T-helper 17 cell (primary cell): ENCODE data around the gene STK32C. TPM values are rescaled to one million over a fixed set of nuclear protein-coding genes. Genes with fewer than 3 reads are reported as not detected.

Source experiments
- ATAC-seq: fragments of 150-1000 bp; cut with Tn5 transposase; 2 replicates; pipeline ENCODE4 v1.10.0; 2021; ENCODE audit warnings: mild to moderate bottlenecking, moderate library complexity
- DNase-seq, 3 donors: peaks; one replicate each; pipeline versions ENCODE4 v3.0.0 to v3.0.0-alpha.2; 2020 to 2021
- H3K9me3 ChIP-seq: one replicate; pipeline ENCODE4 v1.7.0; 2013; ENCODE audit warnings: low read length, mild to moderate bottlenecking; ENCODE audit not compliant: control insufficient read depth, poor library complexity, severe bottlenecking
- H3K27ac Mint-ChIP-seq: one replicate; pipeline ENCODE4 v1.8.0; 2022; ENCODE audit warnings: mild to moderate bottlenecking, moderate library complexity, mixed read lengths
- H3K27me3 Mint-ChIP-seq: one replicate; pipeline ENCODE4 v1.8.0; 2022; ENCODE audit warnings: mixed read lengths
- H3K36me3 Mint-ChIP-seq: one replicate; pipeline ENCODE4 v1.8.0; 2022; ENCODE audit warnings: low read depth, mixed read lengths
- H3K4me1 Mint-ChIP-seq: one replicate; pipeline ENCODE4 v1.8.0; 2022; ENCODE audit warnings: mild to moderate bottlenecking, mixed read lengths
- H3K4me3 Mint-ChIP-seq: one replicate; pipeline ENCODE4 v1.8.0; 2022; ENCODE audit warnings: mild to moderate bottlenecking, moderate library complexity, mixed read lengths
- total RNA-seq, 4 donors: library from RNA in 2 of 4; stranded (reverse) in 2 of 4; gene quantifications; one replicate each; pipeline ENCODE4 v1.2.3 and lab custom pipeline; 2022 to 2026

Gene STK32C
- total RNA-seq, 2 donors from 2014 or later = 7.1 to 8.4 TPM

GRCh38 chr10:132240581-132240980, 67.2 kb downstream of the STK32C start:
- Mint-ChIP-seq H3K27me3 (no peaks in the 10 kb centered on the region), H3K4me3 (no peak overlapping the region), H3K36me3 (no peaks in the 10 kb centered on the region), H3K4me1 (no peaks in the 10 kb centered on the region), H3K27ac (no peak overlapping the region)
- no peaks in the 10 kb centered on the region for H3K9me3 ChIP-seq
- DNase-seq = no peak
- ATAC-seq = no peak

- no peaks in the 10 kb centered on the region for H3K4me1 Mint-ChIP-seq
- no peak overlapping the region for H3K4me3 Mint-ChIP-seq
- H3K27me3 Mint-ChIP-seq = no peaks in the 10 kb centered on the region
- DNase-seq (no peak), ATAC-seq (no peak)
- no peaks in the 10 kb centered on the region for H3K36me3 Mint-ChIP-seq
- H3K9me3 ChIP-seq = no peaks in the 10 kb centered on the region
- no peak overlapping the region for H3K27ac Mint-ChIP-seq
Measured at GRCh38 chr10:132240156-132240555, 67.6 kb downstream of the STK32C start.

GRCh38 chr10:132239126-132240031, 68.4 kb downstream of the STK32C start:
- no peak for DNase-seq
- Mint-ChIP-seq H3K4me1 (no peaks in the 10 kb centered on the region), H3K36me3 (no peaks in the 10 kb centered on the region), H3K27ac (no peak overlapping the region), H3K4me3 (no peak overlapping the region), H3K27me3 (no peaks in the 10 kb centered on the region)
- no peak for ATAC-seq
- no peaks in the 10 kb centered on the region for H3K9me3 ChIP-seq

GRCh38 chr10:132238371-132239125, 69.2 kb downstream of the STK32C start:
- DNase-seq (no peak), ATAC-seq (no peak)
- H3K27me3 Mint-ChIP-seq = no peaks in the 10 kb centered on the region
- H3K4me3 Mint-ChIP-seq = no peak overlapping the region
- no peaks in the 10 kb centered on the region for H3K9me3 ChIP-seq
- H3K4me1 Mint-ChIP-seq = no peaks in the 10 kb centered on the region
- H3K36me3 Mint-ChIP-seq = no peaks in the 10 kb centered on the region
- no peak overlapping the region for H3K27ac Mint-ChIP-seq

GRCh38 chr10:132237871-132238270, 69.9 kb downstream of the STK32C start:
- Mint-ChIP-seq H3K27me3 (no peaks in the 10 kb centered on the region), H3K27ac (no peak overlapping the region), H3K4me3 (no peak overlapping the region), H3K4me1 (peaks cover 4% of the 10 kb centered on the region), H3K36me3 (no peaks in the 10 kb centered on the region)
- DNase-seq (no peak), ATAC-seq (no peak)
- no peaks in the 10 kb centered on the region for H3K9me3 ChIP-seq

- Mint-ChIP-seq H3K4me1 (peaks cover 9% of the 10 kb centered on the region), H3K27me3 (no peaks in the 10 kb centered on the region), H3K27ac (no peak overlapping the region), H3K36me3 (no peaks in the 10 kb centered on the region), H3K4me3 (no peak overlapping the region)
- ATAC-seq (no peak), DNase-seq (no peak)
- no peaks in the 10 kb centered on the region for H3K9me3 ChIP-seq
Measured at GRCh38 chr10:132237396-132237795, 70.4 kb downstream of the STK32C start.

- ATAC-seq (no peak), DNase-seq (no peak)
- H3K4me3 Mint-ChIP-seq = no peak overlapping the region
- no peaks in the 10 kb centered on the region for H3K9me3 ChIP-seq
- no peaks in the 10 kb centered on the region for H3K36me3 Mint-ChIP-seq
- peaks cover 13% of the 10 kb centered on the region for H3K4me1 Mint-ChIP-seq
- no peaks in the 10 kb centered on the region for H3K27me3 Mint-ChIP-seq
- H3K27ac Mint-ChIP-seq = no peak overlapping the region
Measured at GRCh38 chr10:132236881-132237280, 70.9 kb downstream of the STK32C start.

- ATAC-seq (no peak), DNase-seq (no peak)
- Mint-ChIP-seq H3K36me3 (no peaks in the 10 kb centered on the region), H3K4me1 (peaks cover 13% of the 10 kb centered on the region), H3K27me3 (no peaks in the 10 kb centered on the region), H3K27ac (no peak overlapping the region), H3K4me3 (no peak overlapping the region)
- H3K9me3 ChIP-seq = no peaks in the 10 kb centered on the region
Measured at GRCh38 chr10:132236161-132236560, 71.6 kb downstream of the STK32C start.

GRCh38 chr10:132234860-132235259, 72.9 kb downstream of the STK32C start:
- H3K9me3 ChIP-seq = no peaks in the 10 kb centered on the region
- peaks cover 16% of the 10 kb centered on the region for H3K4me1 Mint-ChIP-seq
- H3K36me3 Mint-ChIP-seq = no peaks in the 10 kb centered on the region
- no peak for ATAC-seq
- H3K27ac Mint-ChIP-seq = no peak overlapping the region
- H3K27me3 Mint-ChIP-seq = no peaks in the 10 kb centered on the region
- no peak for DNase-seq
- no peak overlapping the region for H3K4me3 Mint-ChIP-seq

- no peaks in the 10 kb centered on the region for H3K36me3 Mint-ChIP-seq
- DNase-seq (no peak), ATAC-seq (no peak)
- H3K27me3 Mint-ChIP-seq = no peaks in the 10 kb centered on the region
- no peak overlapping the region for H3K27ac Mint-ChIP-seq
- H3K4me1 Mint-ChIP-seq = peaks cover 21% of the 10 kb centered on the region
- H3K4me3 Mint-ChIP-seq = peak overlapping the region; percentile 15
- H3K9me3 ChIP-seq = no peaks in the 10 kb centered on the region
Measured at GRCh38 chr10:132233501-132234085, 74.2 kb downstream of the STK32C start.

- DNase-seq = no peak
- peaks cover 21% of the 10 kb centered on the region for H3K4me1 Mint-ChIP-seq
- peak overlapping the region; percentile 28 for H3K4me3 Mint-ChIP-seq
- H3K36me3 Mint-ChIP-seq = no peaks in the 10 kb centered on the region
- no peak for ATAC-seq
- H3K27me3 Mint-ChIP-seq = no peaks in the 10 kb centered on the region
- H3K9me3 ChIP-seq = no peaks in the 10 kb centered on the region
- H3K27ac Mint-ChIP-seq = peak overlapping the region; percentile 74
Measured at GRCh38 chr10:132232981-132233380, 74.8 kb downstream of the STK32C start.

- Mint-ChIP-seq H3K4me3 (peak overlapping the region; percentile 62), H3K4me1 (peaks cover 22% of the 10 kb centered on the region), H3K36me3 (peaks cover 5% of the 10 kb centered on the region), H3K27me3 (no peaks in the 10 kb centered on the region), H3K27ac (peak overlapping the region; percentile 74)
- no peak for DNase-seq
- H3K9me3 ChIP-seq = no peaks in the 10 kb centered on the region
- peak; percentile 65 for ATAC-seq
Measured at GRCh38 chr10:132232023-132232951, 75.5 kb downstream of the STK32C start.
